HG03558 (cell line): Measurements from ENCODE around the gene LGALS1.
A peak's percentile ranks its signal among the peaks of the same experiment; 100 is the strongest.
"Not testable (repeated sequence)": the region's sequence is repeated elsewhere in the genome, so short reads cannot be mapped to it uniquely, and the experiment has no call there.

Experiments
- ATAC-seq: cut with Tn5 transposase; IDR thresholded peaks from one replicate; pipeline ENCODE4 v1.9.1; 2021; ENCODE audit warnings: moderate number of reproducible peaks; ENCODE audit not compliant: unreplicated experiment; ENCODE audit errors: extremely low read depth

LGALS1 gene

DNA sequence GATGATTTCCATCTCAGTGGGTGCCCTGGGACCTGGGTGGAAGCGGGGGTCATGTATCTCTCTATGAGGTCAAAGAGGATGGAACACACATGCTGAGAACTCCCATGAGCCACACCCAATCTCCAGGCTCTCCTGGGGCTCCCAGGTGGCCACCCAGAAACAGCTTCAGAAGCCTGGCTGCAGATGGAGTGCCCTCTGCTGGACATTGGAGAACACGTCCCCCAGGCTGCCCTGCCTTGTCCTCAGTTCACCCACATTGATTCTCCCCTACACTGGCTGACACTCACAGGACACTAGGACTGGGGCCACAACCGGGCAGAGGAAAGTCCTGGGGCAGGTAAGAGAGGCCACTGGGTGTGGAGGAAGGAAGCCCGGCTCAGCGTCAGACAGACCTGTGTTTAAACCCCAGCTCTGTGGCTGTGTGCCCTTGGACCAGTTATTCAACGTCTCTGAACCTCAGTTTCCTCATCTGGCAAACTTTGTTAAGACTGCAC lies 6.2 kb downstream of the LGALS1 start:
- ATAC-seq: no peak

GRCh38 chr22:37684803-37685615 lies 9.6 kb downstream of the LGALS1 start:
- no peak for ATAC-seq

DNA sequence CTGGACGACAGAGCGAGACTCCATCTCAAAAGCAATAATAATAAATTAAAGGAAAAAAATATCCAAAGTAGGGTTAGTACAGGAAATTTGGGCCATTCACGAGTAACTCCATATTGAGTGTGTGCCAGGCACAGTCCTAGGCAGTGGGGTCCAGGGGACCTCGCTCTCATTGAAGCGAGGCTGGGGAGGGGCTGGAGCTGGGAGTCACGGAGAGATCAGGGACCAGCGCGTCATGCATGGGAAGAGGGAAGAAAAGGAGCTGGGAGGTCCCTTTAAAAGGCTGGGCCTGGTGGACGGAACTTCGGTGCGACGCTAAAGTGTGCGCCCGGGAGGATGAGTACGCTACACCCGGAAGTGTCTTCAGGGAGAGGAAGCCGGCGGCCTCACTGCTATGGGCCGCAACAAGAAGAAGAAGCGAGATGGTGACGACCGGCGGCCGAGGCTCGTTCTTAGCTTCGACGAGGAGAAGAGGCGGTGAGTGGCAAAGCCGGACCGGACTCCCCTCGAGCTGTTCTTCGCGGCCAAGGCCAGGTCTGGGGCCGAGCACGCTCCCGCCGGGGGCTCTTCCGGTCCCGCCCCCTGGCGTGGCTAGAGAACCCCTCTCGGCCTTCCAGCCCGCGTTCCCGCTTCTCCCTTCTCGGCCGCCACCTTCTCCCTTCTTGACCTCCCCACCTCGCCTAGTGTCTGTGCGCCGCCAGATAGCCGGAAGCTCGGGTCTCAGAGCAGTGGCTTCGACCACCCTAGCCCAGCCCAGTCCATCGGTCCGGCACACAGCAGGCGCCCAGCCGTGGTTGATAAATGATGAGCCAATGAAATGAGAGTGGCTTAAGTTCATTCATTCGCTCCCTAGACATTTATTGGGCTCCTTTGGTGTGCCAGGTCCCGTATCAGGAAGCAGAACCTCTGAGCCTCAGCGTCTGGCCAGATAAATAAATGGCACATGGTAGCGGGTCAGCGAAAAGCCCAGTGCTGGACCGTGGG lies 10.9 kb downstream of the LGALS1 start, which contains the start of gene NOL12:
Gene NOL12 (plus strand): TSS at position 342 of the 981 bp plus-strand sequence. CDS start 50 bp downstream, at position 392.
- ATAC-seq: peak; percentile 40

- ATAC-seq: no peak
Measured at GRCh38 chr22:37690407-37690806, 15.0 kb downstream of the LGALS1 start.

DNA sequence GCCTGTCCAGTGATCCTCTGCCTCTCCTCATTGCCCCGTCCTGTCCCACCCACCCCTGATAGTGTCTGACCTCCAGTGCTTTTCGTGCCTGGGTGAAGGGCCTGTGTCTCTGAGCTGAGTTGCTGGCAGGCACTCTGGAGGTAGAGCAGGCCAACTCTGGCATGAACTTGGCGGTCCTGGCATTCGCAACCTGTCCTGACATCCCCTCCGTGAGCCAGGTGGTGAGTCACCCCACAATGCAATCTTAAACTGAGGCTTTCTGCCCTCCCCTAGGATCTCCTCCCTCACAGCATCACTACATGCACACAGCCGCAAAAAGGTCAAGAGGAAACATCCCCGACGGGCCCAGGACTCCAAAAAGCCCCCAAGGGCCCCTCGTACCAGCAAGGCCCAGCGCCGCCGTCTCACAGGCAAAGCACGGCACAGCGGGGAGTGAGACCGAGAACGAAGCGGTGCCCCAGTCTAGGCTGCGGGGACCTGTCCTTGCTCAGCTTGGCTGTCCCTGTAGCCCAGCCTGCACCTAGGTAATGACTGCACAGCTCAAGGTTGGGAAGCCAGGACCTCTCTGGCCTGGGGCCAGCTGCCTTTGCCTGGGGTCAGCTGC lies 15.6 kb downstream of the LGALS1 start:
- no peak for ATAC-seq

DNA sequence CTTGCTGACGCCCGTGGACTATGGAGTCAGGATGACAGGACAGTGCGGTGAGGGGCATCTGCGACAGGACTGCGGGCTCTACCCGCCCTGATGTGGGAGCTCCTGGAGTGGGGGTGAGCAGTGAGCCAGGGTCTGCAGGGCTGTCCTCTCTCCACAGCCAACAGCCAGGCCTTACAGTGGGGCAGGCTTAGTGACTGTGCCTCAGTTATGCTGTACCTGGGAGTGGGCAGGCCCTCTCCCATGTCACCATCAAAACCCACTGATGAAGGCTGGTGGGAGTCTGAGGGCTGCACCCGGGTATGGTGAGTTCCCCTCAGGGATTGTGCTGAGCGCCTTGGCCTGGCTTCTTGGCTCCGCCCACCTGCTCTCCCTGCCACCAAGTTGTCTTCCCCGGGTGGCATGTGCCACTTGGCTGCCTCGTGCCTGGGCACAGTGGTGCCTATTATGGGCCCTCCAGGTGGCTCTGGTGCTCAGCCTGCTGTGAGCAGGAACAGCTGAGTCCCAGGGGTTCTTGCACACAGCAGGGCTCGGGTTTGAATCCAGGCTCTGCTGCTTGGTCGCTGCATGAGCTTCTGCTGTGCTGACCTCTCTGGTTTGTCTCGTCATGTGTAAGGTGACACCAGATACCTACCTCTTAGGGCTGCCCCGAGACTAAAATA lies 17.3 kb downstream of the LGALS1 start:
- ATAC-seq: no peak

- ATAC-seq: not testable (repeated sequence)
Measured at GRCh38 chr22:37694131-37694530, 18.7 kb downstream of the LGALS1 start.

GRCh38 chr22:37696260-37696656 lies 20.8 kb downstream of the LGALS1 start:
- not testable (repeated sequence) for ATAC-seq

GRCh38 chr22:37696657-37697537 lies 21.5 kb downstream of the LGALS1 start, which contains the start of gene TRIOBP:
Gene TRIOBP (plus strand): TSS chr22:37697048. CDS start chr22:37701366, 4,318 bp downstream.
- ATAC-seq: peak; percentile 73

DNA sequence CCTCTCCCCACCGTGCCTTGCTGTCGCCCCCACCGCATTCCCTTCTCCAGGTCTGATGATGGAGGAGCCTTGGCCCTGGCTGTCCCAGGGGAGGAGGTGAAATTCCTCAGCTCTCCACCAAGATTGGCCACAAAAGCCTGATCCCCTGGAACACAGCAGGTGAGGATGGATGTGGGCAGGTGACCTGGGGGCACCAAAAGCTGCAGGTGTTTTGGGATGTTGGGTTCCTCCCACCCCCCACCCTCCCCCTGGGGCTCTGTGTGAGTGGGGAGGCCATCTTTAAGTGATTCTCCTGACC lies 22.1 kb downstream of the LGALS1 start:
- no peak for ATAC-seq

GRCh38 chr22:37701141-37701786 lies 25.8 kb downstream of the LGALS1 start:
- ATAC-seq: no peak

DNA sequence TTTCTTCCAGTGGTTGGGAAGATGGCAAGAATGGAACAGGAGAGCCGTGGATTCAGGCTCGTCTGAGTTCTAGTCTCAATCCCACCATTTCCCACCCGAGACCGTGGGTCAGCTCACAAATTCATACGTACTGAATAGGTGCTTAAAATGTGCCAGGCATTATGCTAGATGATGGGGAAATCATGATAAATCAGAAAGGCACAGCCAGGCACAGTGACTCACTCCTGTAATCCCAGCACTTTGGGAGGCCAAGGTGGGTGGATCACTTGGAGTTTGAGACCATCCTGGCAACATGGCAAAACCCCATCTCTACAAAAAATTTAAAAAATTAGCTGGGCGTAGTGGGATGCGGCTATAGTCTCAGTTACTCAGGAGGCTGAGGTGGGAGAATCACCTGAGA lies 28.5 kb downstream of the LGALS1 start:
- no peak for ATAC-seq

DNA sequence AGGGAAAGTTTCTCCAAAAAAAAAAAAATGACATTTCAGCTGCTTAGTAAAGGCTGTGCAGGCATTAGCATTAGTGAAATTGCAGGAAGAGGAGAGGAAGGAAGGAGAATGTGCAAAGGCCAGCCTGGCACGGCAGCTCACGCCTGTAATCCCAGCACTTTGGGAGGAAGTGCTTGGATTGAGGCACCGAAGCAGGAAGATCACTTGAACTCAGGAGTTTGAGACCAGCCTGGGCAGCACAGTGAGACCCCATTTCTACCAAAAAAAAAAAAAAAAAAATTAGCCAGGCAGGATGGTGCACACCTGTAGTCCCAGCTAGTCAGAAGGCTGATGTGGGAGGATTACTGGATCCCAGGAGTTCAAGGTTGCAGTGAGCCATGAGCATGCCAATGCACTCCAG lies 29.2 kb downstream of the LGALS1 start:
- no peak for ATAC-seq

DNA sequence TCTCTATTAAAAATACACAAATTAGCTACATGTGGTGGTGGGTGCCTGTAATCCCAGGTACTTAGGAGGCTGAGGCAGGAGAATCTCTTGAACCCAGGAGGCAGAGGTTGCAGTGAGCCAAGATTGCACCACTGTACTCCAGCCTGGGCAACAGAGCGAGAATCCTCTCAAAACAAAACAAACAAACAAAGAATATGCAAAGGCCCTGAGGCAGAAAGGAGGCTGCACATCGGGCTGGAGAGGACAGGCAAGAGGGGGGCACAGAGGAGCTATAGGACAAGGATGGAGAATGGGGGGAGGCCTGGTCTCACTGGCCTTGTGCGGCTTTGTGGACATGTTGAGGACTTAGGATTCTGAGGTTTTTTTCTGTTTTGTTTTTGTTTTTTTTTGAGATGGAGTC lies 29.8 kb downstream of the LGALS1 start:
- ATAC-seq: no peak

DNA sequence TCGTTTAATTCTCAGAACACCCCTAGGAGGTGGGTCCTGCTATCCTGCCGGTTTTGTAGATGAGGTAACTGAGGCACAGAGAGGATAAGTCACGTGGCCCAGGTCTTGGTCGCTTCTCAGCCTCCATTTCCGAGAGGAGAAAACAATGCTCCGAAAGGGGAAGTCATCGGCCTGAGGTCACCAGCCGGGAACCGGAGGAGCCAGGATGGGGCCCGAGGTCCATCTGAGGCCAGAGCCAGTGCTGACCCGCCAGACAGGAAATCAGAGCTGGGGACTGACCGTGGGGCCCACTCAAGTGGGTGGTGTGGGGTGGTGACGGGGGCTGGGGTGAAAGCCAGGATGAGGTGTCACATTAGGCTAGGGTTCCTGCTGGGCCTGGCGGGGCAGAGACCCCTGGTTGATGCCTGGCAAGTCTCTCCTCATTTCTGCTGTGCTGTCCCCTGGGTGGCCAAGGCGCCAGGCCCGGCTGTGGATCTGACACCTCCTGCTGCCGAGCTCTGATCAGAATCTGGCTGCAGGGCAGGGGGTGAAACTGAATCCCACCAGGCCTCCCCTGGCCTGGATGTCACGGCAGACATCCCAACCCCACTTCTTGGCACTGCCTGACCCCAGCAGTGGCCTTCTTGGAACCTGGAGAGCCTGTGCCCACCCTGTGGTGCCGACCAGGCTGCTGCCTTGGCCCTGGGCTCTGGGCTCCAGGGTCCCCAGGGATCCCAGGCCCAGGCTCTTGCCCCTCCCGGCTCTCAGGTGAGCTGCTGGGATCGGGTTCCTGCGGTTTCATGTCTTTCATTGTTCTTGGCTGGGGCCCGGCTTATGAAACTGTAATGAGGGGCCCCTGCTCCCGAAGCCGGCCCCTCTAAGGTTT lies 33.4 kb downstream of the LGALS1 start:
- ATAC-seq: no peak

- no peak for ATAC-seq
Measured at GRCh38 chr22:37709445-37709765, 34.0 kb downstream of the LGALS1 start.

GRCh38 chr22:37710675-37711074 lies 35.2 kb downstream of the LGALS1 start:
- no peak for ATAC-seq

DNA sequence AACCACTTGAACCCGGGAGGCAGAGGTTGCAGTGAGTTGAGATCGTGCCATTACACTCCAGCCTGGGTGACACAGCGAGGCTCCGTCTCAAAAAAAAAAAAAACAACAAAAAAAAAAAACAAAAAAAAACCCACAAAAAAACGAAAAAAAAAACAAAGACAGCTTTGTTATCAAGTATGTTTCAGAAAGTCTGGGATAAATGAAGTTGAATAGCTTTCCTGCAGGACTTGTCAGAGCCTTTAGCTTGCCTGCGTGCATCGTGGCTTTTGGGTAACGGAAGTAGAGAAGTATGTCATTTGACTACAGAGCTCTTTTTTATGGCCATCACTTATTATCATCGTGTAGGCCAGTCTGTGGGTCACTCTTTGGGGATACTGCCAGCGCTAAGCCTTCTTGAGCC lies 36.1 kb downstream of the LGALS1 start:
- no peak for ATAC-seq
